H1 (cell line): Measurements from ENCODE around the gene PSD. TPM values are rescaled to one million over a fixed set of nuclear protein-coding genes. Genes with fewer than 3 reads are reported as not detected.

Experiments
- BRCA1 ChIP-seq: IDR thresholded peaks from 2 replicates; pipeline ENCODE4 v1.6.1; 2012; ENCODE audit warnings: low read depth, low read length, improper control_type of control experiment
- CHD7 ChIP-seq: fragments of 300-600 bp; sonication (generic); IDR thresholded peaks from 2 replicates; pipeline ENCODE4 v1.7.1; 2012; ENCODE audit warnings: low read length, moderate library complexity, mild to moderate bottlenecking, inconsistent platforms; ENCODE audit not compliant: insufficient replicate concordance
- EGR1 ChIP-seq: IDR thresholded peaks from 2 replicates; pipeline ENCODE4 v1.6.1; 2011; ENCODE audit warnings: low read depth, low read length, borderline replicate concordance
- EP300 ChIP-seq, 2 experiments: IDR thresholded peaks; 1 replicate in 1 of 2; 2 replicates in 1 of 2; pipeline ENCODE4 v1.6.1; 2011 to 2012; ENCODE audit warnings: low read depth in 2 of 2, low read length in 2 of 2, mild to moderate bottlenecking in 2 of 2, borderline replicate concordance in 1 of 2, inconsistent platforms in 1 of 2, moderate library complexity in 1 of 2
- GTF2F1 ChIP-seq: IDR thresholded peaks from 2 replicates; pipeline ENCODE4 v1.6.1; 2012; ENCODE audit warnings: low read depth, low read length, improper control_type of control experiment, borderline replicate concordance
- PHF8 ChIP-seq: fragments of 200-600 bp; sonication (generic); conservative IDR thresholded peaks from 2 replicates; pipeline ENCODE4 v1.7.1; 2012; ENCODE audit warnings: low read depth, mild to moderate bottlenecking, inconsistent platforms, low read length, moderate library complexity
- POU5F1 ChIP-seq: IDR thresholded peaks from 2 replicates; pipeline ENCODE4 v1.6.1; 2011; ENCODE audit warnings: low read depth, mild to moderate bottlenecking, low read length, moderate library complexity
- polyA plus RNA-seq, 7 experiments: library from polyadenylated mRNA; depleted of rRNA in 3 of 7; stranded (reverse) in 5 of 7; unstranded in 2 of 7; fragments of >200 nt in 5 of 7; fragments of 200-250 nt in 2 of 7; gene quantifications; 1 replicate in 5 of 7; 2 replicates in 1 of 7; 4 replicates in 1 of 7; pipeline versions ENCODE4 v1.2.1 to v1.2.3, GENCODE V29; 2011 to 2013; ENCODE audit warnings: missing spikeins in 2 of 7, mixed read lengths in 2 of 7
- total RNA-seq: library from RNA; stranded (reverse); fragmentation: NEBNext Ultra II Directional; extraction: Animal tissue kit (Norgen Biotek cat#: 25700); gene quantifications from 2 replicates; pipeline ENCODE4 v1.2.1, GENCODE V29; 2021
- TF ChIP-seq, protein P1 (sequence below): IDR thresholded peaks from 2 replicates; pipeline ENCODE4 v1.6.1; 2011; ENCODE audit warnings: low read length, improper control_type of control experiment

Gene PSD
- total and polyA plus RNA-seq, 2 of the 8 experiments (the other 6 are each of a cell fraction or from before 2014, with no cell fraction given), result 5.4 to 6.0 TPM

DNA sequence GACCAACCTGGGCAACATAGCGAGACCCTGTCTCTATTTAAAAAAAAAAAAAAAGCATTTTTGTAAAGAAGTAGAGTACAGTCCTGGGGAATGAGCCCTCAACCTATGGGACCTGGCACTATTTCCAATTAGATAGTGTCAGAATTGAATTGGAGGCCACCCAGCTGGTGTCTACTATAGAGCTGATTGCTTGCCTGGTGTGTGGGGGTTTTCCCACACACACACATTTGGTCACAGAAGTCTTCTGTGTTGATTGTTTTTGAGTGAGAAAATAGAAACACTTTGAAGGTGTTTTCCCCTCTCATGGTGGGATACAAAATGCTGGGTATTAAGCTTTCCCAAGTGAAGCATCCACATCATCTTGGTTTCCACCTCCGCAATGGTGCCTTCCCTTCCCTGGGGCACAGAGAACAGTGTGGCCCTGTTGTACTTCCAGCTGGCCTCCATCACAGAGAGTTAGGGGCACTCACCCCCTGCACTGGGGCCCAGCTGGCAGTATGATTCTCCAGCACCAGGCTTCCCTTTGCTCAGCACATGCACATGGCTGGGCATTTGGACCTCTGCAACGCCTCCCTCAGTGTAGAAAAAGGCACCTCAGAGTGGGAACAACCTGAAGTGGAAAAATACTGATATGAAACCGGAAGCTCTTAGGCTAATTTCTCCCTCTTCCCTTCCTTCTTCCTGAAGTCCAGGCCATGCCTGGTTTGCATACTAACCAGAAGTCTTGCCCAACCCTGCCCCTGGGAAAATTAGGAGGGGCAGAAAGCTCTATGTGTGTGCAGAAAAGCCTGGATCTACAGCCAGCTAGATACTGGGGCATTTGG lies 33.8 kb downstream of the PSD start (continued):
- TF ChIP-seq, protein P1, sequence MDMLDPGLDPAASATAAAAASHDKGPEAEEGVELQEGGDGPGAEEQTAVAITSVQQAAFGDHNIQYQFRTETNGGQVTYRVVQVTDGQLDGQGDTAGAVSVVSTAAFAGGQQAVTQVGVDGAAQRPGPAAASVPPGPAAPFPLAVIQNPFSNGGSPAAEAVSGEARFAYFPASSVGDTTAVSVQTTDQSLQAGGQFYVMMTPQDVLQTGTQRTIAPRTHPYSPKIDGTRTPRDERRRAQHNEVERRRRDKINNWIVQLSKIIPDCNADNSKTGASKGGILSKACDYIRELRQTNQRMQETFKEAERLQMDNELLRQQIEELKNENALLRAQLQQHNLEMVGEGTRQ, result no peak
- TF ChIP-seq PHF8 (no peak), EGR1 (no peak), BRCA1 (no peak), POU5F1 (no peak), GTF2F1 (no peak), EP300 (IDR thresholded peaks at IDR 0.05; ENCODE audit: borderline replicate concordance in 1 of 2, low read depth in 2 of 2, low read length in 2 of 2) (no peak), CHD7 (no peak)
